ENCODE data around the gene CD80.
"Not testable (repeated sequence)": the region's sequence is repeated elsewhere in the genome, so short reads cannot be mapped to it uniquely, and the experiment has no call there.

Gene CD80

DNA sequence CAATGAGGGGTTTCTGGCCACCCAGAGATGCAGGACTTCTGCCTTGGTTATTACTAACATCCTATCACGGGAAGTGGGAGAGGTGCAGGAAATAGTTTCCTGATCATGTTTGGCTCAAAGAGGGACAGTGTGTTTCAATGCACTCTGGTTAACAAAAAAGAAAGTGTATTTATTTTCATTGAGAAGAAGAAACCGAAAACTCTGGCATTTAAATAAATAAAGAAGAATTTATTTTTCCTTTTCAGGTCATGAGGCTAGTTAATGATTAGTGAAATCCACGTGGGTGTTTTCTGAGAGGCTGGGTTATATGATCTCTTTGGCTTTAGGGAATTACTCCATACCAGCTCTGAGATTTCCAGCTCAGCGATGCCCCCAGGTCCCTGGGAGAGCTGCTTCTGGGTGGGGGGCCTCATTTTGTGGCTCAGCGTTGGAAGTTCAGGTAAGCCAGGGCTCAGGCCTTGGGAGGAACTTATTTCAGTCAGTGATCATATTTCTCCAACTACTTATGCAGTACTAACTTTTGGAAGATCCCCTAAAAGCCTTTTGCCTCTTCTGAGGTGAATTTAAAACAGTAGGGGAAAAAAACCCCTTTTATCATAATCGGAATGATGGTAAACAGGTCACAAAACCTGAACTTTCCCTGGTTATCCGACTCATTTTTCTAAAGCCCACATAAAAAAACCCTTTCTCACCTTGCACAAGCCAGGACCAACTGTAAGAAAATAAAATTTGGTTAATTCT lies 38.3 kb upstream of the CD80 start, which contains the start of gene PLA1A:
Gene PLA1A, plus strand, starts transcription at position 338 of the 741 bp plus-strand sequence. Its CDS starts 29 bp downstream, at position 367.
- Histone ChIP-seq H2BK120ac (ENCODE audit: low read depth, low read length) (no peak within 1 kb of the TSS), H2BK5ac (ENCODE audit: low read depth, low read length, poor library complexity, severe bottlenecking) (peak within 1 kb of the TSS; percentile 93), H3K9ac (ENCODE audit: low read length) (peak within 1 kb of the TSS; percentile 10), H3K27ac (ENCODE audit: low read length, poor library complexity, severe bottlenecking) (peak within 1 kb of the TSS; percentile 89), H3K79me1 (replicated peaks; ENCODE audit: low read length, poor library complexity, severe bottlenecking) (peaks cover 2% of the 10 kb centered on the region), H4K91ac (ENCODE audit: low read length) (no peak within 1 kb of the TSS), H2AK5ac (ENCODE audit: low read length, severe bottlenecking) (peak within 1 kb of the TSS; percentile 50), H3K36me3 (ENCODE audit: control insufficient read depth in 1 of 2, insufficient read depth in 2 of 2, low read depth in 1 of 2, low read length in 2 of 2) (no peaks in the 10 kb centered on the region), H3K23ac (ENCODE audit: low read length in 2 of 2) (no peak within 1 kb of the TSS), H3K14ac (ENCODE audit: low read length in 2 of 2) (no peak within 1 kb of the TSS), H2BK12ac (ENCODE audit: low read length in 2 of 2) (peak within 1 kb of the TSS in 1 of 2 experiments; percentile 11), H2AFZ (ENCODE audit: low read depth, low read length) (no peak within 1 kb of the TSS), H3K9me3 (ENCODE audit: control insufficient read depth, low read length) (no peaks in the 10 kb centered on the region), H2BK15ac (ENCODE audit: low read depth, poor library complexity, severe bottlenecking) (no peak within 1 kb of the TSS), H3K4me3 (ENCODE audit: insufficient read depth in 1 of 2, low read depth in 1 of 2, low read length in 2 of 2) (no peak within 1 kb of the TSS), H3K4ac (ENCODE audit: low read depth in 1 of 2, low read length in 2 of 2) (no peak within 1 kb of the TSS), H3K4me1 (ENCODE audit: control insufficient read depth, insufficient read depth, low read depth, low read length) (peaks cover 21% of the 10 kb centered on the region), H3K4me2 (ENCODE audit: low read length, poor library complexity, severe bottlenecking) (peak within 1 kb of the TSS; percentile 57), H3K27me3 (ENCODE audit: control insufficient read depth in 1 of 2, insufficient read depth in 1 of 2, low read length in 2 of 2) (no peaks in the 10 kb centered on the region), H3K18ac (ENCODE audit: low read depth in 1 of 2, low read length in 2 of 2) (peak within 1 kb of the TSS in 1 of 2 experiments; percentile 35), H4K8ac (ENCODE audit: low read length) (no peak within 1 kb of the TSS)
- 73% methylated on average over 4 of the region's 7 CpGs for WGBS
- DNase-seq, result no peak

DNA sequence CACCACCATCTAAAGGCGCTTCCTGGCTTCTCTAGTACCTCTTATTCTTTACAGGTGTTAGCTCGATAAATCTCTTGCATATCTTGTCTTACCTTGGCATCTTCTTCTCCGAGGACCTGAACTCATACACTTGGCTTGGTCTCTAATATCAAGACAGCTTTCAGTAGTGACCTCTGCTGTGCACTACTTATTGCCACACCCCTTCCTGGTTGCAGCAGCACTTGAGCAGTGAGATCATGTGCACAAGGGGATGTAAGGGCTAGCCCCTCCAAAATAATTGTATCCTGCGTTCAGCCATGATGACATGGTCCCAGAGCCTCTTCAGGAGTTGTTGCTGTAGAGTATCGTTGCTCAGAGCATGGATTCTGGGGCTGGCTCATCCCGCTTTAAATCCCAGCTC lies 37.0 kb upstream of the CD80 start:
- H3K9me3 ChIP-seq (ENCODE audit: control insufficient read depth, low read length), result no peaks in the 10 kb centered on the region
- no peak overlapping the region for H2BK120ac ChIP-seq (ENCODE audit: low read depth, low read length)
- H3K9ac ChIP-seq (ENCODE audit: low read length), result no peak overlapping the region
- no peak overlapping the region for H2BK5ac ChIP-seq (ENCODE audit: low read depth, low read length, poor library complexity, severe bottlenecking)
- no peak overlapping the region for H2BK12ac ChIP-seq (ENCODE audit: low read length in 2 of 2)
- H2AFZ ChIP-seq (ENCODE audit: low read depth, low read length), result no peak overlapping the region
- no peak overlapping the region for H2BK15ac ChIP-seq (ENCODE audit: low read depth, poor library complexity, severe bottlenecking)
- peak overlapping the region in 1 of 2 experiments; percentile 71 for H3K4me3 ChIP-seq (ENCODE audit: insufficient read depth in 1 of 2, low read depth in 1 of 2, low read length in 2 of 2)
- H3K27ac ChIP-seq (ENCODE audit: low read length, poor library complexity, severe bottlenecking), result no peak overlapping the region
- no peak for DNase-seq
- H3K18ac ChIP-seq (ENCODE audit: low read depth in 1 of 2, low read length in 2 of 2), result no peak overlapping the region
- no peaks in the 10 kb centered on the region for H3K27me3 ChIP-seq (ENCODE audit: control insufficient read depth in 1 of 2, insufficient read depth in 1 of 2, low read length in 2 of 2)
- no peak overlapping the region for H3K4me2 ChIP-seq (ENCODE audit: low read length, poor library complexity, severe bottlenecking)
- no peaks in the 10 kb centered on the region for H3K36me3 ChIP-seq (ENCODE audit: control insufficient read depth in 1 of 2, insufficient read depth in 2 of 2, low read depth in 1 of 2, low read length in 2 of 2)
- peaks cover 2% of the 10 kb centered on the region for H3K79me1 ChIP-seq (replicated peaks; ENCODE audit: low read length, poor library complexity, severe bottlenecking)
- H4K91ac ChIP-seq (ENCODE audit: low read length), result no peak overlapping the region
- H4K8ac ChIP-seq (ENCODE audit: low read length), result no peak overlapping the region
- H3K4ac ChIP-seq (ENCODE audit: low read depth in 1 of 2, low read length in 2 of 2), result no peak overlapping the region
- H2AK5ac ChIP-seq (ENCODE audit: low read length, severe bottlenecking), result no peak overlapping the region
- H3K23ac ChIP-seq (ENCODE audit: low read length in 2 of 2), result no peak overlapping the region
- 90% methylated on average over 5 of the region's 6 CpGs for WGBS
- peaks cover 21% of the 10 kb centered on the region for H3K4me1 ChIP-seq (ENCODE audit: control insufficient read depth, insufficient read depth, low read depth, low read length)
- no peak overlapping the region for H3K14ac ChIP-seq (ENCODE audit: low read length in 2 of 2)

DNA sequence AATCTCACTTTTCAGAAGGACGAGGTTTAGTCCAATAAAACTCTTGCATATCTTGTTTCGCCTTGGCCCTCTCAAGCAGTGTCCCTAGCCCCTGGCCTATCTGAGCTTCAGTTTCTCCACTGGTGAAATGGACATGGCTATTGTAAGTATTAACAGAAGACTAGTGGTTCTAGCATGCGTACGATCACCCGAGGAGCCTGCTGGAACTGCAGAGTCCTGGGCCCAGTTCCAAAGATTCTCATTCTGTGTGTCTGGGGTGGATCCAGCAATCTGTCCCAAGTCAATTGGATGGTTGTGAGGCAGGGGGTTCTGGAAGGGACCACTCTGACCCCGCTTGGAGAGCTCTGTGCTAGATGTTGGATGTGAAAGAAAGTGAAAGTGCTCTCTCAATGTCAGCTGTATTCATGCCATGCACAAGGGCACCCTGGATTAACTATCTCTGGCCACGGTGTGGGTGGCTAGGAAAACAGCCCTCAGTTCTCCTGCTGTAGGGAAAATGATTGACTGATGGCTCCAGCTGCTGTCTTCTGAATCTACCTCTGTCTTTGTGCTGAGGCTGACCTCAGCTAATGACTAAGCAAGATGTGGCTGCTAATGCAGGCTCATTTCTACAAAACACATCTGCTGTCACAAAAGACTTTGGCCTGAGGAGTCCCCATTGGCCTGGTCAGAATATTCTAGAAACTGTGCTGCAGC lies 36.4 kb upstream of the CD80 start:
- no peaks in the 10 kb centered on the region for H3K27me3 ChIP-seq (ENCODE audit: control insufficient read depth in 1 of 2, insufficient read depth in 1 of 2, low read length in 2 of 2)
- DNase-seq, result no peak
- H2BK15ac ChIP-seq (ENCODE audit: low read depth, poor library complexity, severe bottlenecking), result no peak overlapping the region
- H3K9me3 ChIP-seq (ENCODE audit: control insufficient read depth, low read length), result no peaks in the 10 kb centered on the region
- no peak overlapping the region for H3K4ac ChIP-seq (ENCODE audit: low read depth in 1 of 2, low read length in 2 of 2)
- H2BK120ac ChIP-seq (ENCODE audit: low read depth, low read length), result no peak overlapping the region
- no peak overlapping the region for H3K4me2 ChIP-seq (ENCODE audit: low read length, poor library complexity, severe bottlenecking)
- no peak overlapping the region for H4K91ac ChIP-seq (ENCODE audit: low read length)
- H3K4me1 ChIP-seq (ENCODE audit: control insufficient read depth, insufficient read depth, low read depth, low read length), result peaks cover 20% of the 10 kb centered on the region
- no peak overlapping the region for H3K18ac ChIP-seq (ENCODE audit: low read depth in 1 of 2, low read length in 2 of 2)
- no peak overlapping the region for H3K27ac ChIP-seq (ENCODE audit: low read length, poor library complexity, severe bottlenecking)
- no peak overlapping the region for H3K23ac ChIP-seq (ENCODE audit: low read length in 2 of 2)
- no peak overlapping the region for H4K8ac ChIP-seq (ENCODE audit: low read length)
- H2BK5ac ChIP-seq (ENCODE audit: low read depth, low read length, poor library complexity, severe bottlenecking), result no peak overlapping the region
- WGBS, result 96% methylated on average over 7 of the region's 7 CpGs
- H3K4me3 ChIP-seq (ENCODE audit: insufficient read depth in 1 of 2, low read depth in 1 of 2, low read length in 2 of 2), result peak overlapping the region in 1 of 2 experiments; percentile 71
- H3K79me1 ChIP-seq (replicated peaks; ENCODE audit: low read length, poor library complexity, severe bottlenecking), result peaks cover 2% of the 10 kb centered on the region
- H2BK12ac ChIP-seq (ENCODE audit: low read length in 2 of 2), result no peak overlapping the region
- no peak overlapping the region for H2AFZ ChIP-seq (ENCODE audit: low read depth, low read length)
- peak overlapping the region; percentile 17 for H2AK5ac ChIP-seq (ENCODE audit: low read length, severe bottlenecking)
- no peaks in the 10 kb centered on the region for H3K36me3 ChIP-seq (ENCODE audit: control insufficient read depth in 1 of 2, insufficient read depth in 2 of 2, low read depth in 1 of 2, low read length in 2 of 2)
- H3K14ac ChIP-seq (ENCODE audit: low read length in 2 of 2), result no peak overlapping the region
- H3K9ac ChIP-seq (ENCODE audit: low read length), result peak overlapping the region; percentile 56

DNA sequence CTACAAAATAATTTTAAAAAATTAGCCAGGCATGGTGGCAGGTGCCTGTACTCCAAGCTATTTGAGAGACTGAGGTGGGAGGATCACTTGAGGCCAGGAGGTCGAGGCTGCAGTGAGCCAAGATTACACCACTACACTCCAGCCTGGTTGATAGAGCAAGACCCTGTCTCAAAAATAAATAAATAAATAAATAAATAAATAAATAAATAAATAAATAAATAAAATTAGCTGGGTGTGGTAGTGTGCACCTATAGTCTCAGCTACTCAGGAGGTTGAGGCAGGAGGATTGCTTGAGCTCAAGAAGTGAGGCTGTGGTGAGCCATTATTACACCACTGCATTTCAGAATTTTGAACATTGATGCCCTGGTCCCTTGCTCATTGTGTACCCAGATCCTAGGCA lies 35.5 kb upstream of the CD80 start:
- H3K4me3 ChIP-seq (ENCODE audit: insufficient read depth in 1 of 2, low read depth in 1 of 2, low read length in 2 of 2); H3K9me3 ChIP-seq (ENCODE audit: control insufficient read depth, low read length); H3K14ac ChIP-seq (ENCODE audit: low read length in 2 of 2); H4K8ac ChIP-seq (ENCODE audit: low read length); H2AFZ ChIP-seq (ENCODE audit: low read depth, low read length); H2BK12ac ChIP-seq (ENCODE audit: low read length in 2 of 2); H3K79me1 ChIP-seq (replicated peaks; ENCODE audit: low read length, poor library complexity, severe bottlenecking); H3K4me2 ChIP-seq (ENCODE audit: low read length, poor library complexity, severe bottlenecking); H3K27ac ChIP-seq (ENCODE audit: low read length, poor library complexity, severe bottlenecking); H3K4ac ChIP-seq (ENCODE audit: low read depth in 1 of 2, low read length in 2 of 2); H2BK15ac ChIP-seq (ENCODE audit: low read depth, poor library complexity, severe bottlenecking); H3K23ac ChIP-seq (ENCODE audit: low read length in 2 of 2); H4K91ac ChIP-seq (ENCODE audit: low read length); H2BK120ac ChIP-seq (ENCODE audit: low read depth, low read length); H3K27me3 ChIP-seq (ENCODE audit: control insufficient read depth in 1 of 2, insufficient read depth in 1 of 2, low read length in 2 of 2); H3K9ac ChIP-seq (ENCODE audit: low read length); H3K18ac ChIP-seq (ENCODE audit: low read depth in 1 of 2, low read length in 2 of 2); H2BK5ac ChIP-seq (ENCODE audit: low read depth, low read length, poor library complexity, severe bottlenecking); H3K36me3 ChIP-seq (ENCODE audit: control insufficient read depth in 1 of 2, insufficient read depth in 2 of 2, low read depth in 1 of 2, low read length in 2 of 2); DNase-seq: not testable (repeated sequence)
- Histone ChIP-seq H3K4me1 (ENCODE audit: control insufficient read depth, insufficient read depth, low read depth, low read length) (peaks cover 17% of the 10 kb centered on the region), H2AK5ac (ENCODE audit: low read length, severe bottlenecking) (peak overlapping the region; percentile 35)
- 20% methylated on average over 1 of the region's 1 CpG for WGBS
